NB4 (cell line): ENCODE data around the gene KRTAP10-10.

Experiments
- MAX ChIP-seq: IDR thresholded peaks from 2 replicates; pipeline ENCODE4 v1.6.1; 2011; ENCODE audit warnings: low read depth, low read length
- TF ChIP-seq, protein P1 (sequence below): IDR thresholded peaks from one replicate; pipeline ENCODE4 v1.5.1; 2012; ENCODE audit warnings: low read depth, low read length

- TF ChIP-seq, protein P1, sequence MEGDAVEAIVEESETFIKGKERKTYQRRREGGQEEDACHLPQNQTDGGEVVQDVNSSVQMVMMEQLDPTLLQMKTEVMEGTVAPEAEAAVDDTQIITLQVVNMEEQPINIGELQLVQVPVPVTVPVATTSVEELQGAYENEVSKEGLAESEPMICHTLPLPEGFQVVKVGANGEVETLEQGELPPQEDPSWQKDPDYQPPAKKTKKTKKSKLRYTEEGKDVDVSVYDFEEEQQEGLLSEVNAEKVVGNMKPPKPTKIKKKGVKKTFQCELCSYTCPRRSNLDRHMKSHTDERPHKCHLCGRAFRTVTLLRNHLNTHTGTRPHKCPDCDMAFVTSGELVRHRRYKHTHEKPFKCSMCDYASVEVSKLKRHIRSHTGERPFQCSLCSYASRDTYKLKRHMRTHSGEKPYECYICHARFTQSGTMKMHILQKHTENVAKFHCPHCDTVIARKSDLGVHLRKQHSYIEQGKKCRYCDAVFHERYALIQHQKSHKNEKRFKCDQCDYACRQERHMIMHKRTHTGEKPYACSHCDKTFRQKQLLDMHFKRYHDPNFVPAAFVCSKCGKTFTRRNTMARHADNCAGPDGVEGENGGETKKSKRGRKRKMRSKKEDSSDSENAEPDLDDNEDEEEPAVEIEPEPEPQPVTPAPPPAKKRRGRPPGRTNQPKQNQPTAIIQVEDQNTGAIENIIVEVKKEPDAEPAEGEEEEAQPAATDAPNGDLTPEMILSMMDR: no peak
- no peak for TF ChIP-seq MAX
Measured at GRCh38 chr21:44684483-44684882, 47.3 kb downstream of the KRTAP10-10 start.
